GM12878 (cell line): ENCODE data around the gene GNAQ. TPM values are rescaled to one million over a fixed set of nuclear protein-coding genes. Genes with fewer than 3 reads are reported as not detected.

ENCODE experiments used
- ATAC-seq: fragments of 200-7000 bp; cut with Tn5 transposase; 3 replicates; pipeline ENCODE4 v1.9.1; 2020; ENCODE audit warnings: mild to moderate bottlenecking, moderate library complexity
- BruUV-seq: library from RNA; stranded (reverse); fragments of 400-500 nt; replicated peaks from 2 replicates; lab custom pipeline; 2021; lab: Mats Ljungman, UMichigan
- CTCF ChIA-PET: fragments of 300-600 bp; sonication (Branson Sonifier 250); formaldehyde crosslinking; extraction: SDS; loops from one replicate; lab custom pipeline; 2021; ENCODE audit warnings: inconsistent platforms; lab: Yijun Ruan, JAX
- POLR2A ChIA-PET: fragments of 350-600 bp; formaldehyde crosslinking; extraction: SDS; loops from one replicate; lab custom pipeline; 2021; ENCODE audit warnings: inconsistent platforms; lab: Charles Lee
- RAD21 ChIA-PET: fragments of 300-600 bp; sonication (Branson Sonifier 250); formaldehyde crosslinking; loops from one replicate; lab custom pipeline; 2023; ENCODE audit warnings: antibody characterized with exemption; ENCODE audit not compliant: unreplicated experiment; lab: Charles Lee
- SMC1A ChIA-PET: fragments of 300-600 bp; sonication (Branson Sonifier 250); formaldehyde crosslinking; loops from one replicate; lab custom pipeline; 2023; ENCODE audit not compliant: unreplicated experiment, uncharacterized antibody; lab: Charles Lee
- DNase-seq: peaks from one replicate; pipeline ENCODE4 v3.0.0-alpha.2; 2011; ENCODE audit warnings: low read depth, low spot score
- FAIRE-seq: peaks from 3 replicates; lab custom pipeline; 2011; peaks lifted over from hg19 to GRCh38; lab: Jason Lieb, UNC
- H2AFZ ChIP-seq: 2 replicates; pipeline ENCODE4 v1.6.0; 2011; ENCODE audit warnings: low read depth, low read length, control low read depth; ENCODE audit not compliant: control insufficient read depth
- H3K27ac ChIP-seq: 2 replicates; pipeline ENCODE4 v1.5.1; 2011; ENCODE audit warnings: control low read depth; ENCODE audit not compliant: control insufficient read depth, insufficient read depth
- H3K27me3 ChIP-seq, 2 experiments: replicated peaks in 1 of 2; 2 replicates each; pipeline versions ENCODE4 v1.6.0 to v1.6.1; 2011; ENCODE audit warnings: low read length in 1 of 2; ENCODE audit not compliant: control insufficient read depth in 2 of 2, insufficient read depth in 2 of 2
- H3K36me3 ChIP-seq, 2 experiments: 2 replicates each; pipeline ENCODE4 v1.5.1; 2011; ENCODE audit warnings: low read length in 1 of 2; ENCODE audit not compliant: control insufficient read depth in 2 of 2, insufficient read depth in 2 of 2
- H3K4me1 ChIP-seq: 2 replicates; pipeline ENCODE4 v1.6.1; 2011; ENCODE audit warnings: mild to moderate bottlenecking, low read length, moderate library complexity, mixed read lengths; ENCODE audit not compliant: control insufficient read depth, insufficient read depth
- H3K4me2 ChIP-seq: 2 replicates; pipeline ENCODE4 v1.6.0; 2011; ENCODE audit warnings: control low read depth; ENCODE audit not compliant: control insufficient read depth, insufficient read depth
- H3K4me3 ChIP-seq: fragments of 200-600 bp; sonication (generic); 2 replicates; pipeline ENCODE4 v1.5.1; 2016
- H3K79me2 ChIP-seq: 2 replicates; pipeline ENCODE4 v1.6.0; 2011; ENCODE audit warnings: low read length; ENCODE audit not compliant: control insufficient read depth, insufficient read depth
- H3K9ac ChIP-seq: 2 replicates; pipeline ENCODE4 v1.8.0; 2011; ENCODE audit warnings: low read length, control low read depth, mixed read lengths; ENCODE audit not compliant: control insufficient read depth, insufficient read depth
- H3K9me3 ChIP-seq: replicated peaks from 3 replicates; pipeline ENCODE4 v1.5.1; 2011; ENCODE audit warnings: mild to moderate bottlenecking, low read length; ENCODE audit not compliant: control insufficient read depth, insufficient read depth
- H4K20me1 ChIP-seq: 2 replicates; pipeline ENCODE4 v1.6.0; 2011; ENCODE audit not compliant: control insufficient read depth, insufficient read depth
- BACH1 ChIP-seq: fragments of 450-650 bp; IDR thresholded peaks from 2 replicates; pipeline ENCODE4 v1.6.1; 2017; ENCODE audit warnings: mild to moderate bottlenecking, borderline replicate concordance
- BHLHE40 ChIP-seq, 2 experiments: fragments of 450-650 bp in 1 of 2; IDR thresholded peaks; 2 replicates each; pipeline ENCODE4 v1.6.1; 2011 to 2017; ENCODE audit warnings: low read depth in 2 of 2, borderline replicate concordance in 1 of 2, improper control_type of control experiment in 1 of 2, low read length in 1 of 2, mild to moderate bottlenecking in 1 of 2
- CBX5 ChIP-seq: sonication (generic); IDR thresholded peaks from 2 replicates; pipeline ENCODE4 v1.6.1; 2016; ENCODE audit warnings: low read depth, moderate library complexity, mild to moderate bottlenecking, inconsistent platforms
- JUND ChIP-seq: IDR thresholded peaks from 2 replicates; pipeline ENCODE4 v1.6.1; 2012; ENCODE audit warnings: low read depth, mild to moderate bottlenecking, low read length, improper control_type of control experiment, moderate library complexity
- MTA2 ChIP-seq: fragments of 450-650 bp; IDR thresholded peaks from 2 replicates; pipeline ENCODE4 v1.6.1; 2016; ENCODE audit warnings: low read depth, mild to moderate bottlenecking, moderate library complexity
- MTA3 ChIP-seq: IDR thresholded peaks from 2 replicates; pipeline ENCODE4 v1.6.1; 2012; ENCODE audit warnings: low read length, inconsistent platforms, borderline replicate concordance
- NR2F1 ChIP-seq: fragments of 450-650 bp; conservative IDR thresholded peaks from 2 replicates; pipeline ENCODE4 v1.6.1; 2017; ENCODE audit warnings: mild to moderate bottlenecking
- REST ChIP-seq: IDR thresholded peaks from 2 replicates; pipeline ENCODE4 v1.6.1; 2012; ENCODE audit warnings: mild to moderate bottlenecking, low read depth, low read length
- SMAD5 ChIP-seq: IDR thresholded peaks from 2 replicates; pipeline ENCODE4 v1.6.1; 2016; ENCODE audit warnings: antibody characterized with exemption, low read depth
- ZSCAN29 ChIP-seq: fragments of 450-650 bp; IDR thresholded peaks from 2 replicates; pipeline ENCODE4 v1.6.1; 2017; ENCODE audit warnings: mild to moderate bottlenecking, moderate library complexity
- ZZZ3 ChIP-seq: IDR thresholded peaks from 2 replicates; pipeline ENCODE4 v1.6.1; 2011; ENCODE audit warnings: low read depth; ENCODE audit not compliant: control insufficient read depth, insufficient read length
- in situ Hi-C: fragments of 300-500 bp; cut with MboI; formaldehyde crosslinking; loops from 9 replicates; pipeline ENCODE4 v1.14.3; 2018; ENCODE audit warnings: mixed read lengths
- intact Hi-C: fragments of 100-400 bp; cut with micrococcal nuclease; formaldehyde crosslinking; loops from one replicate; pipeline ENCODE4 v1.14.2; 2022; ENCODE audit not compliant: unreplicated experiment
- polyA plus RNA-seq, 11 experiments: library from polyadenylated mRNA; depleted of rRNA in 4 of 11; unstranded in 6 of 11; stranded (reverse) in 5 of 11; fragments of >200 nt; fragmentation: Nextera tagmentation in 4 of 11; fragmentation: Illumina TruSeq in 1 of 11; extraction: Ambion mirVana in 4 of 11; extraction: Trizol in 1 of 11; gene quantifications; 1 replicate in 1 of 11; 2 replicates in 10 of 11; pipeline versions ENCODE4 v1.2.1 to v1.2.3, GENCODE V29; 2011 to 2016; ENCODE audit warnings: inconsistent platforms in 2 of 11, missing spikeins in 2 of 11, low read depth in 1 of 11
- total RNA-seq, 4 experiments: library from RNA; depleted of rRNA in 3 of 4; stranded (reverse); fragments of >200 nt in 3 of 4; fragmentation: Illumina TruSeq in 1 of 4; extraction: Trizol in 1 of 4; gene quantifications; 2 replicates each; pipeline versions ENCODE4 v1.2.1 to v1.2.3, GENCODE V29; 2013 to 2021

GNAQ gene
- total and polyA plus RNA-seq, 10 of the 15 experiments (the other 5 are each of a cell fraction or from before 2014, with no cell fraction given): 0.15 to 47.2 (median 0.49) TPM

GRCh38 chr9:78046112-78046511 is 14.5 kb upstream of the GNAQ start:
- Histone ChIP-seq H3K27me3 (no peaks in the 10 kb centered on the region; a peak in 1 of 4 replicates), H3K4me1 (no peaks in the 10 kb centered on the region), H4K20me1 (no peaks in the 10 kb centered on the region), H3K36me3 (no peaks in the 10 kb centered on the region), H3K79me2 (no peaks in the 10 kb centered on the region)
- ChIA-PET CTCF (interaction anchor here (1.2 to 3.1 kb wide), 5 partner anchors 8 to 75 kb away, joined by 3 to 30 read pairs (median 4); no protein-coding TSS in a partner anchor), POLR2A (no interaction called here)
- in situ Hi-C loops (no loop called here), intact Hi-C loops (loop anchor here (5.0 kb wide), 1 partner anchor 46 kb away; no protein-coding TSS in a partner anchor)
- DNase-seq: no peak
- TF ChIP-seq MTA3 (no peak), REST (no peak), MTA2 (peak; percentile 78), SMAD5 (no peak), ZZZ3 (no peak), BACH1 (no peak), ZSCAN29 (no peak), JUND (no peak), BHLHE40 (IDR thresholded peaks at IDR 0.05; ENCODE audit: borderline replicate concordance in 1 of 2, low read depth in 2 of 2, low read length in 1 of 2) (peak in 1 of 2 experiments; percentile 40; a peak in 1 of 4 replicates), CBX5 (no peak), NR2F1 (0 out of 2 replicates have a peak, but pooled peaks have one; percentile 32)
- TF ChIP-seq, all 136 proteins: peak for 3
- Histone ChIP-seq H3K27ac (no peak overlapping the region), H3K9me3 (no peaks in the 10 kb centered on the region), H3K9ac (no peak overlapping the region), H3K4me3 (no peak overlapping the region), H2AFZ (no peak overlapping the region), H3K4me2 (no peak overlapping the region)
- FAIRE-seq: no peak
- SMC1A ChIA-PET: interaction anchor here (0.7 to 2.6 kb wide), 7 partner anchors 11 to 256 kb away, joined by 3 to 20 read pairs (median 3); no protein-coding TSS in a partner anchor
- no TSS peak for BruUV-seq
- RAD21 ChIA-PET: interaction anchor here (0.8 to 1.6 kb wide), 2 partner anchors 12 to 73 kb away, joined by 3 to 5 read pairs; no protein-coding TSS in a partner anchor
- ATAC-seq: peak; percentile 52
